NCI-H82 treated with DMSO at 0.1 percent for 48 hours (cell line): ENCODE data around the gene DENND1A.
"Not testable (repeated sequence)": the region's sequence is repeated elsewhere in the genome, so short reads cannot be mapped to it uniquely, and the experiment has no call there.

ENCODE experiments used
- DNase-seq: peaks from one replicate; lab custom pipeline; 2025; ENCODE audit not compliant: unreplicated experiment; lab: John Stamatoyannopoulos, UW

DENND1A gene

DNA sequence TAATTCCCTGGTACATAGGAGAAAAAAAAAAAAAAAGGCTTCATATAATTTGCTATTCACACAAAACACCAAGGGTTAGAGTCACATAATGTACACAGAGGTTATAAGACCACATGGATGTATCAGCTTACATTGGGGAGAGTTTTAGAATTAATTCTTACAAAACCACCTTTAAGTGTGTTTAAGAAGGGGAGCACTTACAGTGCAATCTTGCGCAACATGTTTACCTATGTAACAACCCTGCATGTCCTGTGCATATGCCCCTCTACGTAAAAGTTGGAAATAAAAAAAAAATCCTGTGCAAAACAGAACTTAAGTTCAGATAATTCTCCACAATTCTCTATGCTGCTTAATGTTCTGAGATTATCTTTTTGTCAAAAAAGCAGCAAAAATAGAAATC, 190.0 kb downstream of the DENND1A start:
- DNase-seq = no peak

- no peak for DNase-seq
These were observed 190.5 kb downstream of the DENND1A start for GRCh38 chr9:123739387-123739786.

DNA sequence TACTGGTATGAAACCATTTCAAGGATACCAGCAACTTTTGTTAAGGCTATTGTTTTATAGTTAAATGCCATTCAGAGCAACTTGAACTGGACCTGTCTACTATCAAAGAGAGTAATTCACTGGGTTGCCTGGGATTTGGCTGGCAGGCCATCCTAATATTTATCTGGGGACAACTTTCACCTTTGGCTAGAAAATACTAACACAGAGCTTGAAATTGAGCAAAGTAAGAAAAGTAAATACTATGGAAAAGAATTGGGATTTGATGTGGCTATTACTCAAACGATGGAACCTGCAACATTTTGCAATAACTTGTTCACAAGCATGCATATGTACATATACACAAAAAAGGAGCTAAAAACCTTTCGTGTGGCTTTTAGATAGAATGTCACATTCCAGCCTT, 191.3 kb downstream of the DENND1A start:
- no peak for DNase-seq

DNA sequence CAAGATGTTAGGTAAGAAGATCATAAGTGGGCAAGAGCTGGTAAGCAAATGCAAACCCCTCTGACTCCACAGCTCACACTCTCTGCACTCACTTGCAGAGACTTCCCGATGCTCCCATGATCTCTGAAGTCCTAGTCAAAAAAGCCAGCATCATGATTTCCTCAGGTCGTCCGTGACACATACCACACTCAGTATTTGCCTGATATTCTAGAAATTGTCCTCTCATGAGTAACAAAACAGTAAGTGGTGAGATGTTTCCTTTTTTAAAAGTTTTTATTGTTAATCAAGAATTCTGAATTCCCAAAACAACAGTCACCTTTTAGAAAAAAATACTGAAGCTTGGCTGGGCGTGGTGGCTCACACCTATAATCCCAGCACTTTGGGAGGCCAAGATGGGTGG, 194.6 kb downstream of the DENND1A start:
- no peak for DNase-seq

DNA sequence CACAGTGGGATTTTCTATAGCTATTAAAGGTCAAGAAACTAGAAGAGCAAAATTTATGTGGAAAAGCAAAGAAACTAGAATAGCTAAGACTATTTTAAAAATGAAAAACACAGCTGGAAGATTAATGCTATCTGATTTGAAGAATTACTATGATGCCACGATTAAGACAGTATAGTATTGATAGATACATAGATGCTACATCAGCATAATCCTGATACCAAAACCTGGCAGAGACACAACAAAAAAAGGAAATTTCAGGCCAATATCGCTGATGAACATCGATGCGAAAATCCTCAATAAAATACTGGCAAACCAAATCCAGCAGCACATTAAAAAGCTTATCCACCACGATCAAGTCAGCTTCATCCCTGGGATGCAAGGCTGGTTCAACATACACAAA, 201.4 kb downstream of the DENND1A start:
- DNase-seq = not testable (repeated sequence)

- DNase-seq = no peak
These were observed 202.6 kb downstream of the DENND1A start for GRCh38 chr9:123727332-123727731.

GRCh38 chr9:123725389-123725788, 204.5 kb downstream of the DENND1A start:
- no peak for DNase-seq

- no peak for DNase-seq
These were observed 205.6 kb downstream of the DENND1A start for GRCh38 chr9:123724211-123724796.

- DNase-seq = no peak
These were observed 206.6 kb downstream of the DENND1A start for GRCh38 chr9:123723135-123723875.

DNA sequence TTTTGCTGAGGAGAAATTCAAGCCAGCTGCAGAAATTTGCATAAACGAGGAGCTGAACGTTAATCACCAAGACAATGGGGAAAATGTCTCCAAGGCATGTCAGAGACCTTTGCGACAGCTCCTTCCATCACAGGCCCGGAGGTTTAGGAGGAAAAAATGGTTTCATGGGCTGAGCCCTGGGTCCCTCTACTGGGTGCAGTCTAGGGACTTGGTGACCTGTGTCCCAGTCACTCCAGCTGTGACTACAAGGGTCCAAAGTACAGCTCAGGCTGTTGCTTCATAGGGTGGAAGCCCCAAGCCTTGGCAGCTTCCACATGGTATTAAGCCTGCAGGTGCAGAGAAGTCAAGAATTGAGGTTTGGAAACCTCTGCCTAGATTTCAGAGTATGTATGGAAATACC, 207.5 kb downstream of the DENND1A start:
- no peak for DNase-seq

- peak; percentile 95 for DNase-seq
These were observed 211.7 kb downstream of the DENND1A start for GRCh38 chr9:123718188-123718587.

DNA sequence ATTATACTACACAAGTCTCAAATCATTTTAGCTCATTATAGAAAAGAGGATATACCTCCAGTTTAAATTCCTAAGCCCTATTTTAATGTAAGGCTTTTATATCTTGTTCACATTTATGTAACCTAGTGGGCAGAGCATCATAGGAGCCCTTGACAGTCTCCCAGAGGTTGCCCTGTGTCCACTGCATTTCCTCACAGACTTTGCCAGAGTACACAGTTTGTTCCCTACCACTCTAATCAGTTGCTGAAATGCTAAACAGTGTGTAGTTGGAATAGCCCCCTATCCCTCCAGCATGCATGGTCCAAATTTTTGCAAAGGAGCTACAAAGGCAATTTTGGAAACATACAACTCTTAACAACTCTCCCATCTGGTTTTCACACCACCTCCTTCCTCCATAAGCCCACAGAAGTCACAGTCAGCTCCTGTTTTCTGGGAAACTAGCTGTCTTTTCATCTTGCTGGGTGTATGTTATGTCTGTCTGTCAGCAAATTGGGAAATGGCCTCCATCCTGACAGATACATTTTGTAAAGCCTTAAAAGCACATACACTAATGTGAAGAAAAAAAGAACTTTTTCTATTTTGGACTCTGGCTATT, 212.2 kb downstream of the DENND1A start:
- DNase-seq = no peak

DNA sequence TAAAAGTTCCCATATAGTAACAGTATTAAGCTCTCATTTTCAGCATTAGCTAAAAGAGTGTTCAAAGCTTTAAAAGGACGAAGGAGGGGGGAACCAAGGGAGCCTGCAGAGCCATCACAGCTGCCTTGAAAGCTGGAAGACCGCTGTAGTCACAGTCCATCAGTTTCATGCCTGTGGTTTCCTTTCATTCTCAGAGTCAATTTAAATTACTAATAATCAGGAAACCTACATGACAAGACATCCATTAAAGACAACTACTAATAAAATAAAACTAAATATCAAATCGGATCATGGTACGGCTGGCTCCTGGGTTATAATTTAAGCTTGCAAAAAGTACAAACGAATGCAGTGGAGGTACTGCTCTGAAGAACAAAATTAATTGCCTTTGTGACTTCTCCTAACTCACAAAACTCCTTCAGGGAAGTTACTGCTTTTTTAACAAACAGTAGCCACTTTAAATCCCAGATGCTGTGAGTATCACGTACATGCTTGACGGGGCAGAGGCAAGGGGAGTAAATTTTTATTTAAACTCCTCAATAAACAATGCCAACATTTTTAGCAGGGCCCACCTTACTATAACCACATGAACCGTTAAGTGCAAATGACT, 213.5 kb downstream of the DENND1A start:
- DNase-seq = no peak

- DNase-seq = no peak
These were observed 214.7 kb downstream of the DENND1A start for GRCh38 chr9:123715258-123715657.

- no peak for DNase-seq
These were observed 216.6 kb downstream of the DENND1A start for GRCh38 chr9:123713282-123713681.

- no peak for DNase-seq
These were observed 217.5 kb downstream of the DENND1A start for GRCh38 chr9:123712399-123712798.

- no peak for DNase-seq
These were observed 219.6 kb downstream of the DENND1A start for GRCh38 chr9:123710299-123710698.

GRCh38 chr9:123702483-123702882, 227.4 kb downstream of the DENND1A start:
- no peak for DNase-seq

DNA sequence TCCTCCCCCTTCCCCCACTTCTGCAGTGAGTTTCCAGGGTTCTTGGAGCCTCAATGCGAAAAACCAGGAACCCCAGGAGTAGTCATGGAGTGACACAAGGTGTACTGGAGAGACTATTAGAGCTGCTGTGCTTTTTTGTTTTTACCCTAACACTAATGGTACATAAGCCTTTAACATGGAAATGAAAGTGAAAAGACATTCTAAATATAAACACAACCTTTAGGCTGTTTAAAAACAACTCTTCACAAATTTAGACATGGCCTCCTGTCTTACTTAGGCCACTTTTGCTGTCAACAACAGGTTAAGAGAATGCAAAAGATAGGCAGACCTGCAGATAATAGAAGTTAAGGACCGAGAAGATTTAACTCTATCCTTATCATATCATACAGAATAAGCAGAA, 232.2 kb downstream of the DENND1A start:
- no peak for DNase-seq

- DNase-seq = no peak
These were observed 233.4 kb downstream of the DENND1A start for GRCh38 chr9:123696476-123696875.

GRCh38 chr9:123695386-123695785, 234.5 kb downstream of the DENND1A start:
- no peak for DNase-seq

DNA sequence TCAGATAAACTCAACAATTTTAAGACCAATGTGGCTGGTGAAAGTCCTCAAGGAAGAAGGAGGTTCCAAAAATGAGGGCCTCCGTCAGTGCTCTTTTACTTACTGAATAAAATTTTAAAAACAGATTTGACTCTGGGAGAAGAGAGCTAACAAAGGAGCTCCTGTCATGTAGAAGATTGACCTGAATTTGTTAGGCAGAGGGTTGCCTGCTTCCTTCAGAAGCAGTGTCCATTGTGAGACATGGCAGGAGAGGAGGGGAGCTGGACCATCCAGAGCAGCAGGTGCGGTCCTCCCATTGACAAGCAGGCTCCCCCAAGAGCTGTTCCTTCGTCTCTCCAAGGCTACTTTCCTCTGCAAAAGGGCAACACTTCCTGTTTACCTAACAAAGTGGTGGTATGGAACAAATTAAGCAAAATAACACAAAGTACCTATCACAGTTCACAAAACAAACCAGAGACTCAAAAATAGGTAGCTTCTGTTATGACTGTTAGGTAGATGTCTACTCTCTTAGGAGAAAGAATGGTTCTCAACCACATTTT, 238.1 kb downstream of the DENND1A start:
- DNase-seq = no peak
